GM19099 (cell line): ENCODE measurements around the gene NELL1.

Experiments used
- POLR2A ChIP-seq: IDR thresholded peaks from 3 replicates; pipeline ENCODE4 v1.6.1; 2011; ENCODE audit warnings: low read depth; ENCODE audit not compliant: insufficient read length; ENCODE audit errors: extremely low read depth

NELL1 gene

DNA sequence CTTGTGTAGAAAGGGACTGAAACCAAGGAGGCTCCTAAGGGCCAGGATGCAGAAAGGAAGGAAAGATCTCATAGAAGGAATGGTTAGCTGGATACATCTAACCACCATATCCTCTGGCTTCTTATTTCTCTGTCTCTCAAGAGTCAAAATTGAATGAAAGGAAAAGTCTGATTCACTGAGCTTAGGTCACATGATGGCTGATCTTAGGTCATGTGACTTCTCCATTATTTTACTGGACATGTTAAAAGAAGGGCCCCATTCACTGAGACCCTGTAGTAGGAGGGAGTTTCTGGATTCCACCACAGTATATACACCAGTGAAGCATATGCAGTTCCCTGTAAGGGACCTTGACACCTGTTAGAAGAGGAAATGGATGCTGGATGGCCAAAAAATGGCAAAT lies 516.6 kb downstream of the NELL1 start:
- no peak for TF ChIP-seq POLR2A

DNA sequence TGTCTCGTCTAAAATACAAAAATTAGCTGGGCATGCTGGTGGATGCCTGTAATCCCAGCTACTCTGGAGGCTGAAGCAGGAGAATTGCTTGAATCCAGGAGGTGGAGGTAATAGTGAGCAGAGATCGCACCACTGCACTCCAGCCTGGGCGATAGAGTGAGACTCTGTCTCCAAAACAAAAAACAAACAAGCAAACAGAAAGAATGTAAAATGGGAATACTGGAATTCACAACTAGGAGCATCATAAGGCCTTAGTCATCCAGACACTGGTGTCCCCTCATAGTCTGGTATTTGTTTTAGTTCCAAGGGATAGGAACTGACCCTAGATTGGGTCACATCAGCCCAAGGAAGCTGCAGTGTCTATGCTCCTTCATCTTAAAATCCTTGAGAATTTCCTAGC lies 520.8 kb downstream of the NELL1 start:
- TF ChIP-seq POLR2A, result no peak

DNA sequence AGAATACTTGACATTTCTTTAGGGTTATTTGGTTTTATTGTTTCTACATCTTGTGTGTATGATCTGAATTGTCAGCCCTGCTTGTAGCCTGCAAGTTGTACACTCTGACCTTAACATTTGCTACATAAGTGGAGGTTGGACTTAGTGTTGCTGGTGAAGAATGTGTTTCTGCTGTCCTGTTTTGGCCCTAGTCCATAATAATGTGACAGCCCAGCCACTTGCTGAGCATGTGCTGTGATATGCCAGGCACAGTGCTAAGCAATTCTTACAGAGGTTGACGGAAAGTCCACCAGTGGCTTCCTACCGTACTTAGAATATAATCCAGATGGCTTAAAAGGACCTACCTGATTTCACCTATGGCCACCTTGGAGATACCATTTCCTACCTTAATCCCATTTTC lies 526.6 kb downstream of the NELL1 start:
- TF ChIP-seq POLR2A, result no peak

DNA sequence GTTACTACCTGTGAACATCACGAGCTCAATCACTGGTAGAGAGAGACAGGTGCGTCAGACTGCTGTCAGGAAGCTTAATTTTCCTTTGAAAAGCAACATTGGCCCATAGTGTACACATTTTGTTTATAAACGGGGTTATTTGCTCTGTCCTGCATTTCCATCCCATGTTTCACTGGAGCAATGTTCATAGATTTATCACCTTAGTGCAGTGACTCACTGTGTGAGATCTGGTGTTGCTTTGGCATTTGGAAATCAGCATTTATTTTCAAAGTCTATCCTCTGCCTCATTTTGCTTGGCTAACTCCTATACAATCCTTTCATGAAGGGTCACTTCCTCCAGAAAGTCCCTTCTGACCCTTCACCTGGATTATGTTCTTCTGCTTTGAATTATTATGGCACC lies 529.1 kb downstream of the NELL1 start:
- TF ChIP-seq POLR2A, result no peak

DNA sequence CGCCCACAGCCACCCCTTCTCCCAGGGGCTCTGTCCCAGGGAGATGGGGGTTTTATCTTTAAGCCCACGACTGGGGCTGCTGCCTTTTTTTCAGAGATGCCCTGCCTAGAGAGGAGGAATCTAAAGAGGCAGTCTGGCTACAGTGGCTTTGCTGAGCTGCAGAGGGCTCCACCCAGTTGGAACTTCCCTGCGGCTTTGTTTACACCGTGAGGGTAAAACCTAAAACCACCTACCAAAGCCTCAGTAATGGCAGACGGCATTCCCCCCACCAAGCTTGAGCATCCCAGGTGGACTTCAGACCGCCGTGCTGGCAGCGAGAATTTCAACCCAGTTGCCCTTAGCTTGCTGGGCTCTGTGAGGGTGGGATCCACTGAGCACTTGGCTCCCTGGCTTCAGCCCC lies 535.8 kb downstream of the NELL1 start:
- TF ChIP-seq POLR2A, result no peak

DNA sequence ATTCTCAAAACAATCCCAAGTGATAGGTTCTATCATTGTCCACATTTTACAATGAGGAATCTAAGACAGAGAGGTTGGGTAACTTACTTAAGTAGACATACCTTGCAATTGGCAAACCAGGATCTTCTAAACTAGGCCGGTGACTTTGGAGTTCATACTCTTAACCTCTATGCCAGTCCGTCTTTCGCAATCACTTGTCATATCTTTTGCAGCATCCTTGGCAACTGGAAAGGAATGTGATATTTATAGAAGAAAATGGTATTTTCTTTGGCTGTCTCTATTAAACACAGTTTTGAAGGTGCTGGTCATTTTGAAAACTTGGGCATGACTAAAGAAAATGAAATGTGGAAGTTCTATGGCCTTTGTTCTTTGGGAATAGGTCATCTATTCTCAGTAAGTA lies 556.5 kb downstream of the NELL1 start:
- no peak for TF ChIP-seq POLR2A

DNA sequence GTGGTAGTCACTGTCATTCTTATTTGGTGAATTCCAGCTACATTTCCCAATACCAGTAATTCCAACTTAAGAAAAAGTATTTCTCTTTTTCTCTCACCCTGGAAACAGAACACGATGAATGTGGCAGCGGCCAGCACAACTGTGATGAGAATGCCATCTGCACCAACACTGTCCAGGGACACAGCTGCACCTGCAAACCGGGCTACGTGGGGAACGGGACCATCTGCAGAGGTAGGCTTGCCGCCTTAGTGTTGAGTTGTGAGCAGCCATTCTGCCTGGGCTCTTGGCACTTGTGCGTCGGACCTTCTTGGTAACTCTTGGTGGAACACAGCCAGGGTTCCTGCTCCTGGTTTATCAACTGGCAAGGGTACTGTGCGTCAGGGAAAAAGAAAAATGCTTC lies 559.8 kb downstream of the NELL1 start:
- TF ChIP-seq POLR2A, result no peak

DNA sequence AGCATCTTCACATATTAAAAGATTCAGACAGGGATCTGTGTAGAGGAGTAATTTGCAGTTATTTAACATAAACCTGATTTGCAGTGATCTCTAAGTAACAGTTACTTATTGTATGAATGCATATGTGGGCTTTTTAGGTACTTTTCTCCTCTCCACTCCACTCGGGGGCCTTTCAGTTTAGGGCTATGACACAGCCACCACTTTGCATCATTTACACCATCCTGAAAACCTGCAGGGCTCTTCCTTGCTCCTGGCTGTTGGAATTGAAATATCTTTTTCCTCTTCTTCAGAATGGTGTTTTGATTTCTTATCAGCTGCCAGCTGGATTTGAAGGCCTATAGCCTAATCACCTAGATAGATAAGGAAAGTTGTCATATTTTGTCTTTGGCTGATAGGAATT lies 580.8 kb downstream of the NELL1 start:
- TF ChIP-seq POLR2A, result no peak

DNA sequence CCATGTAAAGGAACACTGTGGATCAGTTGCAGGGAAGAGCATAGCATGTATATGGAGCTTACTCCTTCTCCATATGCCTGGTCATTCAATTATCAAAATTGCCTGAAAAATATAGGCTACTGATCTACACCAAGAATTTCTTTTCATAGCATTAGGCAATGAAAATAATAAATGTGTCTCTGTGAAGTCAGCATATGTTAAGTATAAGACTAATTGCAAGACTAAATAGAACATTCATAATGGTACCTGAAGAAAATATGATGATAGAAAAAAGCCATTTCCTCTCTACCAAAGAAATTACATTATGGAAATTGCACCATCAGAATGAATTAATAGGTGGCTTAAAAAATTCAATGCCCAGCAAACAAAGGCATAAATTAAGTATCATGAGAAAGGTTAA lies 584.7 kb downstream of the NELL1 start:
- no peak for TF ChIP-seq POLR2A

DNA sequence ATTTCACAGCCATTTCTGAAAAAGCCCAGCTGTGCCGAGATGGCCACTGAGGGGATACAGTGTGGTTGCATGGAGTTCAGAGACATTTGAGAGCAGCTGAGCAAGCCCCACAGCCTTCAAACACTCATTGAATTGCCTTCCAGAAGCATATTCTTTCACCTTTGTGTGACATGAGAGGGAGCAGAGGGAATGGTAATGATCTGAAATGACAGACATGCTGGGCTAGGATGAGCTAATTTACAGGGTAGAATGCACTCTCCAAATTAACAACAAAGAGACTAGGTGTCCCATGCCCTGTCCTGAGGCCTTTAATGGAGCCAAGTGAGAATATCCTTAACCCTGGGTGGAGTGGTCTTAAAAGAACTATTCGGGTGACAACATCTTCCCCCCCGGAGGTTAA lies 585.4 kb downstream of the NELL1 start:
- no peak for TF ChIP-seq POLR2A

DNA sequence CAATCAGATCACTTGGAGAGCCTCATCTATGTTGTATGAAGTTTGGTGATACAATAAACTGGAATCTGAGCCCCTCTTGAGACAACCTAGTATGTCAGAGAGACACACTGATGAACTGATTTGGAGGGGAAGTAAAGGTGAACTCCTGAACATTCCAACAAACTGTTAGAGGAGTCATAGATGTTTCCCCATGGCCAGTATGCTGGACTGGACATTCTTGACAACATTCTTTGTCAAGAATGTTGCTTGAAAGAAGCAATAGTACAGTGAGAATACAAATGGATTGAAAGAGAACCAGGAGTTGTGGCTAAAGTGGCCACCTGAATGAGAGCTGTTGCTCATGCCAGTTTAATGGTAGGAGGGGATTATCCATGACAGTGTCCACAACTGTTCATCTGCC lies 588.1 kb downstream of the NELL1 start:
- no peak for TF ChIP-seq POLR2A

DNA sequence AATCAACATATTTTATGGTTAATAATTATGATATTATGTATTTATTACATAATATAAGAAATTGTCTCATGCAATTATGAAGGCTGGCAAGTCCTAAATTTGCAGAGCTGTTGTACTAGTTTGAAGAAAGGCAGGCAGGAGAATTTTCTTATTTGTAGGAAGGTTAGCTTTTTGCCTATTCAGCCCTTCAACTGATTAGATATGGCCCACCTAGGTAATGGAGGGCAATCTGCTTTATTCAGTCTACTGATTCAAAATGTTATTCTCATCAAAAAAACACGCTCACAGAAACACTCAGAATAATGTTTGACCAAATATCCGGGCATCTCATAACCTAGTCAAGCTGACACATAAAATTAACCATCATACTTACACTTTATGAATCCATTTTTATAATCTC lies 589.0 kb downstream of the NELL1 start:
- no peak for TF ChIP-seq POLR2A

DNA sequence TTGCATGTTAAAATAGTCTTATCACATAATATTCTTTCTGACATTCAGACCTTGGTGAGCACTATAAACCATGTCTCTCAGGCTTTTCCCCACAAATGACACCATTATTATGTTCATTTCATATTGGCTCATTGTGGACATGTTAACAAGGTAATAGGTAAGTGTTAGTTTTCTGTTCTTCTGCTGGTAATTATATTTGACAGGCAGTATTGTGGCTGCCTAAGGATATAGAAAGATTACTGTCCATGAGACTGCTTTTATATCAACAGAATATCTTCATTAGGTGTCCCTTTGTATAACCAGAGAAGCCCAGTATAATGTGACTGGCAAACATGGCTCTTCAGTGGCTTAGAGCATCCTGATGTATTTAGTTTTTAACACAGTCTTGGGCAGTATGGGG lies 590.7 kb downstream of the NELL1 start:
- no peak for TF ChIP-seq POLR2A

DNA sequence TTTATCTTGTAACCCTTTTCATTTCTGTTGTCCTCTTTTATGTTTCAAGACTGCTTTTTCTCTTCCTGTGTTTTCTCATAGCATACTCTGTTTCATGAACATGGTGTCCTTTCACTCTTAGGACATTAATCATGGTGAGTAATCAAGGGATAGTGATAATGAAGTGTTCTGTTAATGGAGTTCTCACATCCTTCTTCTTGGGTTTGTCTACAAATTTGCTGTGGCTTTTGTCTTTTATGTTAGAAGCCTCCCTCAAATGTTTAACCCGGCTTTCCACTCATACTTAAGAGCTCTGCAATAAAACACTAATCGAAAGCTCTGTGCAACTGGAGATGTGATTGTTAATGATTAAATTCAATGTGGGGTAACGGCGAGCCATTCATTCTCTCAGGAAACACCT lies 593.6 kb downstream of the NELL1 start:
- TF ChIP-seq POLR2A, result no peak

DNA sequence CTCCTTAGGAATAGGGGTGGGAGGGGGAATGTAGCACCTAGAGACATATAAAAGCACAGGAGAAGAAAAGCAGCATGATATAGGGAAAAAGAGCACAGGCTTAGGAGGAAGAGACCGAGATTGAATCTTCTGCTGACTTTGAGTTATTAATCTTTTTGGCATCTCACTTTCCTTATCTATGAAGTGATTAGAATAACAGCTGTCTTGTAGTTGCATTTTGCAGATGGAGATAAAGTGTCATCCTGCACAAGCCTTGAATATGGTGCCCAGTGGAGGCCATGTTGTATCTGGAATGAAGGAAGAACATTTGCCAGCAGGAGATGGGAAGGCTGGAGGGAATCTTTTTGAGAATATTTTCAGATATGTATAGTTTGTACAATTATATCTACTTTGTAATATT lies 594.7 kb downstream of the NELL1 start:
- TF ChIP-seq POLR2A, result no peak

DNA sequence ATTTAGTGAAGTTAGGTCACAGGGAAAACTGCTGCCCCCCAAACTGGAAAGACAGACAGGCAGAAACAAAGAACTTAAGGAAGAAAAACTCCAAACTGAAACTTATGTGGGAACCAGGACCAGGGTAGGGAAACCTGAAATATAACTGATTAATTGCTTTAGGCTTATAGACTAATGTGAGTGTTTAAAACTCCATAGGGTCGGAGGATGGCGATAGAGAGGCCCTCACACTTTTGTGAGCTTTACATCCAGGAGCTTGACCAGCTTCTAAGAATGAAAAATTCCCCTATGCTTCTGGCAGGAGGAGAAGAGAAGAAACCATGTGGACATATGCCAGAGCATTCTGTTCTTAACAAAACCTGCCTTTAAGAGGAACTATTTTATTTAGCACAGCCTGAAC lies 598.6 kb downstream of the NELL1 start:
- no peak for TF ChIP-seq POLR2A

DNA sequence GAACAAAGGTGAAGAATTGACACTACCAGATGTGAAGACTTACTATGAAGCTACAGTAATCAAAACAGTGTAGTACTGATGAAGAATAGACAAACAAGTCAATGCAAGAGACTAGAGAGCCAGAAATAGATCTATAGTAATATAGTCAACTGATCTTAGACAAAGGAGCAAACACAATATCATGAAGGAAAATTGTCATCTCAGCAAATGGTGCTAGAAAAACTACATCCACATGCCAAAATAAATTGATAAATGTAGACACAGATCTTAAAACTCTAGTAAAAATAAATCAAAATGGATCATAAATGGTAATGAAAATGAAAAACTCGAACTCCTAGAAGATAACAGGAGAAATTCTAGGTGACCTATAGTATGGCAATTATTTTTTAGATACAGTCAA lies 609.5 kb downstream of the NELL1 start:
- TF ChIP-seq POLR2A, result no peak

DNA sequence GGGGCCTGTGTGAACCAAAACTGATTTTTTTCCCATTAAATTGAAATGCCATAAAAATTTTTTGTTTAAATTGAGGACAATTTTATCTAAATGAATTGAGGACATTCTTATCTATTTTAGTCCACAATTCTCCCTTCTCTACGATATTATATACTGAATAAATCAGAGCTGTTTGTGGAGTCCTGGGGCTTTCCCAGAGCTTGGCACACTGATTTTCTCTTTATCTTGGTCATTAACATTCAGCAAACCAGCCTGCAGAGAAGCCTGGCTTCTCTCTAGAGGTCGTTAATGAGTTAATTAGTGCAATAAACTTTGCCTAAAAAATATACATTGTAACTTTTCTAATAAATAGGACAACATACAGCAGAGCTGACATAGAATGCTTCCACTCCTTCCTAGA lies 615.7 kb downstream of the NELL1 start:
- TF ChIP-seq POLR2A, result no peak
